Measurements from ENCODE around the gene ZDHHC1. TPM values are rescaled to one million over a fixed set of nuclear protein-coding genes. Genes with fewer than 3 reads are reported as not detected.

The ZDHHC1 gene
- total and polyA plus RNA-seq, 2 donors (not counting 3 experiments of a cell fraction or from before 2014, with no cell fraction given) = 11.4 to 14.4 TPM

DNA sequence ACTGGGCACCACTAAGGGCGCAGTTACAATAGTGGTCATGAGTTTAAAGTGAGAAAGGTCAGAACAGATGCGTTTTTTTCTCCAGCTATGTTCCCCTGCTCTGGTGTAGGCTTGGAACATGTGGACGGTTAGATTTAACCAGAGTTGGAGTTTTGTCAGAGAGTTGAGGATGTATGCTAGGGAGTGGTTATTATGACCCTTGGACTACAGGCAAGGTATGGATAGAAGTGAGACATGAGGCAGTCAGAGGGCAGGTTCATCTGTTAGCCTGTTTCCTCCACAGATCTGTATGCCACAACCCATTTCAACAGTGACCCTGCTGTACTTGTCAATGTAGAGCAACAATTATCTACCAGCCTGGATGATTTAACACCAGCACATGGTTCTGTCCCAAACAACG is 45.6 kb downstream of the ZDHHC1 start:
- Histone ChIP-seq H3K4me3 (replicated peaks in 1 of 3; ENCODE audit: insufficient read depth in 1 of 3, low read depth in 1 of 3, low read length in 3 of 3) (no peak overlapping the region), H3K9ac (replicated peaks; ENCODE audit: extremely low read depth, insufficient read depth, low read length) (no peak overlapping the region), H4K20me1 (replicated peaks; ENCODE audit: control insufficient read depth, extremely low read depth, insufficient read depth, low read length) (no peaks in the 10 kb centered on the region), H3K79me2 (ENCODE audit: control insufficient read depth, insufficient read depth, low read length) (no peaks in the 10 kb centered on the region), H3K27ac (ENCODE audit: insufficient read depth, low read depth, low read length) (no peak overlapping the region), H3K36me3 (ENCODE audit: control insufficient read depth in 2 of 2, extremely low read depth in 1 of 2, insufficient read depth in 2 of 2, low read length in 2 of 2) (no peaks in the 10 kb centered on the region), H3K27me3 (ENCODE audit: control insufficient read depth in 2 of 2, insufficient read depth in 2 of 2, low read length in 2 of 2) (peaks cover 3 to 14% of the 10 kb centered on the region in 2 experiments), H2AFZ (ENCODE audit: low read depth, low read length) (no peak overlapping the region), H3K4me2 (ENCODE audit: insufficient read depth, low read length) (no peak overlapping the region), H3K4me1 (ENCODE audit: control insufficient read depth, extremely low read depth, insufficient read depth, low read length) (no peaks in the 10 kb centered on the region), H3K9me1 (replicated peaks; ENCODE audit: control insufficient read depth, extremely low read depth, insufficient read depth, low read length) (no peaks in the 10 kb centered on the region), H3K9me3 (replicated peaks; ENCODE audit: control insufficient read depth, insufficient read depth, low read length) (no peaks in the 10 kb centered on the region)
- no peak for TF ChIP-seq JUN (IDR thresholded peaks at IDR 0.05; ENCODE audit: borderline replicate concordance, insufficient read depth, insufficient read length, low read depth)
- TF ChIP-seq MYC (IDR thresholded peaks at IDR 0.05; ENCODE audit: low read depth, low read length) = no peak
- TF ChIP-seq, protein P1, sequence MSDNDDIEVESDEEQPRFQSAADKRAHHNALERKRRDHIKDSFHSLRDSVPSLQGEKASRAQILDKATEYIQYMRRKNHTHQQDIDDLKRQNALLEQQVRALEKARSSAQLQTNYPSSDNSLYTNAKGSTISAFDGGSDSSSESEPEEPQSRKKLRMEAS (IDR thresholded peaks at IDR 0.05; ENCODE audit: insufficient read depth, insufficient read length) = no peak
- TF ChIP-seq, protein P2, sequence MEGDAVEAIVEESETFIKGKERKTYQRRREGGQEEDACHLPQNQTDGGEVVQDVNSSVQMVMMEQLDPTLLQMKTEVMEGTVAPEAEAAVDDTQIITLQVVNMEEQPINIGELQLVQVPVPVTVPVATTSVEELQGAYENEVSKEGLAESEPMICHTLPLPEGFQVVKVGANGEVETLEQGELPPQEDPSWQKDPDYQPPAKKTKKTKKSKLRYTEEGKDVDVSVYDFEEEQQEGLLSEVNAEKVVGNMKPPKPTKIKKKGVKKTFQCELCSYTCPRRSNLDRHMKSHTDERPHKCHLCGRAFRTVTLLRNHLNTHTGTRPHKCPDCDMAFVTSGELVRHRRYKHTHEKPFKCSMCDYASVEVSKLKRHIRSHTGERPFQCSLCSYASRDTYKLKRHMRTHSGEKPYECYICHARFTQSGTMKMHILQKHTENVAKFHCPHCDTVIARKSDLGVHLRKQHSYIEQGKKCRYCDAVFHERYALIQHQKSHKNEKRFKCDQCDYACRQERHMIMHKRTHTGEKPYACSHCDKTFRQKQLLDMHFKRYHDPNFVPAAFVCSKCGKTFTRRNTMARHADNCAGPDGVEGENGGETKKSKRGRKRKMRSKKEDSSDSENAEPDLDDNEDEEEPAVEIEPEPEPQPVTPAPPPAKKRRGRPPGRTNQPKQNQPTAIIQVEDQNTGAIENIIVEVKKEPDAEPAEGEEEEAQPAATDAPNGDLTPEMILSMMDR (IDR thresholded peaks at IDR 0.05; ENCODE audit: extremely low read depth in 1 of 2, insufficient read depth in 1 of 2, low read depth in 1 of 2, low read length in 2 of 2) = no peak
- TF ChIP-seq EZH2 (IDR thresholded peaks at IDR 0.05; ENCODE audit: borderline replicate concordance, low read depth, low read length, severe bottlenecking) = no peak
- no peak for TF ChIP-seq POLR2AphosphoS5 (IDR thresholded peaks at IDR 0.05; ENCODE audit: insufficient read depth, low read depth, low read length)
- TF ChIP-seq GATA2 (IDR thresholded peaks at IDR 0.05; ENCODE audit: insufficient read depth, insufficient read length, low read depth, low read length) = no peak
- no peak for TF ChIP-seq POLR2A (IDR thresholded peaks at IDR 0.05; ENCODE audit: low read depth, low read length)
- FAIRE-seq (no peak), DNase-seq (ENCODE audit: low read depth, low spot score) (no peak)
- POLR2A ChIA-PET = interaction anchor here (0.7 kb wide), 1 partner anchor 86 kb away, joined by 8 read pairs; no protein-coding TSS in a partner anchor
- dilution Hi-C loops (cut with MboI; ENCODE audit: extremely low pct_ligation_motif_present, low sequenced_read_pairs) = no loop called here
- CTCF ChIA-PET = interaction anchor here (1.0 to 1.2 kb wide), 3 partner anchors 23 to 57 kb away, joined by 3 to 4 read pairs (median 4); partner anchors contain the start of gene TPPP3
- BruUV-seq (replicated peaks) = no TSS peak
- intact Hi-C loops (cut with micrococcal nuclease) = loop anchor here (5.0 kb wide), 1 partner anchor 77 kb away; no protein-coding TSS in a partner anchor
